Measurements from ENCODE around the gene AHCYL2. TPM values are rescaled to one million over a fixed set of nuclear protein-coding genes. Genes with fewer than 3 reads are reported as not detected.

The AHCYL2 gene
- total and polyA plus RNA-seq, 9 donors: 8.7 to 25.8 (median 17.2) TPM

GRCh38 chr7:129327076-129327475 lies 102.2 kb downstream of the AHCYL2 start:
- no peak overlapping the region for H3K27ac ChIP-seq
- TF ChIP-seq POLR2A (IDR thresholded peaks at IDR 0.05) (no peak), EP300 (IDR thresholded peaks at IDR 0.05) (no peak)
- TF ChIP-seq, protein P1, sequence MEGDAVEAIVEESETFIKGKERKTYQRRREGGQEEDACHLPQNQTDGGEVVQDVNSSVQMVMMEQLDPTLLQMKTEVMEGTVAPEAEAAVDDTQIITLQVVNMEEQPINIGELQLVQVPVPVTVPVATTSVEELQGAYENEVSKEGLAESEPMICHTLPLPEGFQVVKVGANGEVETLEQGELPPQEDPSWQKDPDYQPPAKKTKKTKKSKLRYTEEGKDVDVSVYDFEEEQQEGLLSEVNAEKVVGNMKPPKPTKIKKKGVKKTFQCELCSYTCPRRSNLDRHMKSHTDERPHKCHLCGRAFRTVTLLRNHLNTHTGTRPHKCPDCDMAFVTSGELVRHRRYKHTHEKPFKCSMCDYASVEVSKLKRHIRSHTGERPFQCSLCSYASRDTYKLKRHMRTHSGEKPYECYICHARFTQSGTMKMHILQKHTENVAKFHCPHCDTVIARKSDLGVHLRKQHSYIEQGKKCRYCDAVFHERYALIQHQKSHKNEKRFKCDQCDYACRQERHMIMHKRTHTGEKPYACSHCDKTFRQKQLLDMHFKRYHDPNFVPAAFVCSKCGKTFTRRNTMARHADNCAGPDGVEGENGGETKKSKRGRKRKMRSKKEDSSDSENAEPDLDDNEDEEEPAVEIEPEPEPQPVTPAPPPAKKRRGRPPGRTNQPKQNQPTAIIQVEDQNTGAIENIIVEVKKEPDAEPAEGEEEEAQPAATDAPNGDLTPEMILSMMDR (IDR thresholded peaks at IDR 0.05): no peak
- intact Hi-C loops (cut with DNase I): no loop called here
- no peaks in the 10 kb centered on the region for H3K9me3 ChIP-seq
- no peaks in the 10 kb centered on the region for H3K4me1 ChIP-seq (ENCODE audit: insufficient read depth)
- H3K27me3 ChIP-seq: no peaks in the 10 kb centered on the region
- no peak overlapping the region for H3K4me3 ChIP-seq
- no peak for DNase-seq
- no peaks in the 10 kb centered on the region for H3K36me3 ChIP-seq
- 74 to 85% (median 81%) methylated on average over 1 of the region's 1 CpG for whole genome bisulfite sequencing, 3 donors

GRCh38 chr7:129332254-129333035 lies 107.6 kb downstream of the AHCYL2 start:
- no peaks in the 10 kb centered on the region for H3K9me3 ChIP-seq
- no peak for TF ChIP-seq POLR2A (IDR thresholded peaks at IDR 0.05)
- no peak overlapping the region for H3K27ac ChIP-seq
- DNase-seq: no peak
- H3K27me3 ChIP-seq: no peaks in the 10 kb centered on the region
- H3K4me3 ChIP-seq: no peak overlapping the region
- no peaks in the 10 kb centered on the region for H3K36me3 ChIP-seq
- intact Hi-C loops (cut with DNase I): no loop called here
- H3K4me1 ChIP-seq (ENCODE audit: insufficient read depth): no peaks in the 10 kb centered on the region
- 34 to 55% (median 54%) methylated on average over 3 of the region's 3 CpGs for WGBS, 3 donors

- TF ChIP-seq POLR2A (IDR thresholded peaks at IDR 0.05): no peak
- TF ChIP-seq, protein P1 (IDR thresholded peaks at IDR 0.05): no peak
- no peak for TF ChIP-seq EP300 (IDR thresholded peaks at IDR 0.05)
- intact Hi-C loops (cut with DNase I): no loop called here
- H3K4me3 ChIP-seq: no peak overlapping the region
- 97 to 98% (median 98%) methylated on average over 3 of the region's 3 CpGs for WGBS, 3 donors
- no peak for DNase-seq
- no peaks in the 10 kb centered on the region for H3K9me3 ChIP-seq
- no peaks in the 10 kb centered on the region for H3K4me1 ChIP-seq (ENCODE audit: insufficient read depth)
- no peaks in the 10 kb centered on the region for H3K27me3 ChIP-seq
- no peak overlapping the region for H3K27ac ChIP-seq
- no peaks in the 10 kb centered on the region for H3K36me3 ChIP-seq
Observed at GRCh38 chr7:129334473-129334872, 109.6 kb downstream of the AHCYL2 start.

DNA sequence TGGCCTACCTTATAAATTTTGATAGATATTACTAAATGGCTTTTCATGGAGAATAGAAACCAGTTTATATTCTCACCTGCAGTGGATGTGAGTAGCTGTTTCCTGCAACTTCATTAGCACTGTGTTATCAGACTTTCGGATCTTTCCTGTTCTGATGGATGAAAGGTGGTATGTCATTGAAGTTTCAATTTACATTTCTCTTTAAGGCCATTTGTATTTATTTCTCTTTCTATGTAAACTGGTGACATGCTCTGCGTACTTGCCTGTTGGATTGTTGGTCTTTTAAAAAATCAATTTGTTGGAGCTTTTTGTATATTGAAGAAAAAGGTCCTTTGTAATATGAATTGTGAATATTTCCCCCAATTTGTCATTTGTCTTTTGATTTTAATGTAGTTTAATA lies 113.6 kb downstream of the AHCYL2 start:
- intact Hi-C loops (cut with DNase I): no loop called here
- no peaks in the 10 kb centered on the region for H3K36me3 ChIP-seq
- DNase-seq: no peak
- H3K4me3 ChIP-seq: no peak overlapping the region
- H3K27me3 ChIP-seq: no peaks in the 10 kb centered on the region
- no peaks in the 10 kb centered on the region for H3K9me3 ChIP-seq
- no peak overlapping the region for H3K27ac ChIP-seq
- TF ChIP-seq POLR2A (IDR thresholded peaks at IDR 0.05) (no peak), EP300 (IDR thresholded peaks at IDR 0.05) (no peak)
- TF ChIP-seq, protein P1 (IDR thresholded peaks at IDR 0.05): no peak
- 95 to 97% (median 97%) methylated on average over 2 of the region's 2 CpGs for WGBS, 3 donors
- H3K4me1 ChIP-seq (ENCODE audit: insufficient read depth): no peaks in the 10 kb centered on the region

DNA sequence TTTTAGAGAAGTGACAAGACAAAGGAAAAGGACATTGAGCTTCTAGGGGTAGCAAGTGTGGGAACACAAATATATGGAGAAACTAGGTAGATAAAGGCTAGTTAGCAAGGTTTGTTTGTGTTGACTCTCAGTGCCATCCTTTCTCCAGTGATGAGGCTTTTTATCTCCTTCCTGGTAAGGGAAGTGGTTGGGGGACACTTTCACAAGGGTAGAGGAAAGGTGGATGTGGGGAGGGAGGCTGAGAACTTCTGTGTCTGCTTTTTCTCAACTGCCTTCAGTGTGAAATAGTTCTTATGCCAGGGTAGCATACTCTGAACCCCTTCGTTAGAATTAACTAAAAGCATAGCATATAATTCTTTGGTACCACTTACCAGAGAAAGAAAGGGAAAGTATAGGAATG lies 116.4 kb downstream of the AHCYL2 start:
- Histone ChIP-seq H3K36me3 (no peaks in the 10 kb centered on the region), H3K27me3 (no peaks in the 10 kb centered on the region), H3K4me1 (ENCODE audit: insufficient read depth) (no peaks in the 10 kb centered on the region), H3K9me3 (no peaks in the 10 kb centered on the region), H3K4me3 (no peak overlapping the region), H3K27ac (no peak overlapping the region)
- intact Hi-C loops (cut with DNase I): no loop called here
- WGBS, 3 donors: 69 to 77% (median 74%) methylated on average over 1 of the region's 1 CpG
- no peak for DNase-seq
- TF ChIP-seq POLR2A (IDR thresholded peaks at IDR 0.05): no peak
- TF ChIP-seq, protein P1 (IDR thresholded peaks at IDR 0.05): no peak
- no peak for TF ChIP-seq EP300 (IDR thresholded peaks at IDR 0.05)

All from ovary (tissue), 9 donors.